ENCODE measurements around the gene SEMA5A.

Gene SEMA5A

DNA sequence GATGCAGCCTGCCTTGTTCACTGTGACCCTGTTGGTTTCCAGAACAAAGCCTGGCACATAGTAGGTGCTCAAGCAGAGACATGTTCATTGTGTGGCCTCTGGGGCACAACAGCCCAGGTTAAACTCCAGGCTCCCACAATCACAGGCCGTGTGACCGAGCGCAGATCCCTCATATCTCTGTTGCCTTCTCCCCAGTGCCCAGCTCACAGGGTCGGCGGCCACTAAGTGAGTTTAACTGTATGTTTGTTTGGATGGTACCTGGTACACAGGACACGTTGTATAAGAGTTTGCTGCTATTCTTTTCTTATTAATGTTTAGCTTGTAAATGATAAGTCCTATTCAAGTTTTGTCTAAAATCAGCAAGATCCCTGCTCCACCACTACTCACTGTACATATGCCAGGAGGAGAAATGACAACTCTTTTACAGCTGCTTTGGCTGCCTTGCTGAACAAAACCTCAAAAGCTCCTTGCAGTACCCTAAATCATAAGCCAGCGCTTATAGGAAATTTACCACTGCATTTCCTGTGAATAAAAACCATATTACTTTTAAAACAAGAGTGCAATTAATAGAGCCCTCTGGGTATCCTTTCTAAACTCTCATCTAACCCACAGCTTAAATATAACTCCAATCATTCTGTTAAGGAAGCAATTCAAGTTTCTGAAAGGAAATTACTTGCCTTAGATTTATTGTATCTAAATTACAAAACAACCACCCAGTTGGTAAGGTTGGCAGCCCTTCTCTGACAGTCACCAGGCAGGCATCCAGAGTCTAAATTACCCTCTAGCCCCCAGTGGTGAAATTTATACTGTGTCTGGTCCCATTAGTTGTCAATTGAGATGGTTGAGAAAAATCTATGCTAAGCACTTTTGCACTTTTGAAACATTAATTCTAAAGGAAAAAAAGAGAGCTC is 379.4 kb downstream of the SEMA5A start:
- DNase-seq (ENCODE audit: low read depth), result no peak

DNA sequence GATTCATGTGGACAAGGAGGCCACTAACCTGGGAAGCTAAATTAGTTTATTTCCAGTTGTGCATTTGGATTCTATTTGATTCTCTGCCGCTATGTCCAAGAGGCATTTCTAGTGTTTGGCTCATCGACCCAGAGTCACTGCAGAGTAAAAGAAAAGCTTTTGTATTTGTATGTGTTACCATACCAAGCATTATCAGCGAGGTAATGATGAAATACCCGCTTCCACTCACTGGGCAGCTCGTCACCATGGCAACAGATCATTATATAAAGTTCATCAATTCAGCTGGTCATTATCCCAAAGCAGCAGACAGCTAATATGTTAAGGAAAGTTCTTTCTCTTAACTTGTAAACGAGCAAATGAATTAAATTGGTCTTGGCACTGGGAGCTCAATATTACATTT is 380.3 kb downstream of the SEMA5A start:
- DNase-seq (ENCODE audit: low read depth), result no peak

DNA sequence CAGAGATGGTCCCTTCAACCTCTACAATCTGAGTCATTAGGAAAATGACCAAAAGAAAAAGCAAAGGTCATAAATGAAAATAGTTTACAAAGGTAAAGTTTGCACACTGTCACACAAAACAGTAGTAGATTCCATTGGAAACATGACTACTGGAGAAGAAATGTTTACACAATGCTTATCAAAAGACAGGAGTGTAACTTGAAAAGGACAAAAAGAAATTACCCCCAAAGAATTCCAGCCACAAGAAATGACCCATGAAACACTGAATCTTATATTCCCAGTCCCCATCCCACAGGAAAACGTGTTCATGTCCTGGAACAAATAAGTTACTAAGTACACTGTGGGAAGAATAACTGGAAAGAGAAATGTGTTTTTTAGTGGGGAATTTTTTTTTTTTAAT is 385.1 kb downstream of the SEMA5A start:
- no peak for DNase-seq (ENCODE audit: low read depth)

DNA sequence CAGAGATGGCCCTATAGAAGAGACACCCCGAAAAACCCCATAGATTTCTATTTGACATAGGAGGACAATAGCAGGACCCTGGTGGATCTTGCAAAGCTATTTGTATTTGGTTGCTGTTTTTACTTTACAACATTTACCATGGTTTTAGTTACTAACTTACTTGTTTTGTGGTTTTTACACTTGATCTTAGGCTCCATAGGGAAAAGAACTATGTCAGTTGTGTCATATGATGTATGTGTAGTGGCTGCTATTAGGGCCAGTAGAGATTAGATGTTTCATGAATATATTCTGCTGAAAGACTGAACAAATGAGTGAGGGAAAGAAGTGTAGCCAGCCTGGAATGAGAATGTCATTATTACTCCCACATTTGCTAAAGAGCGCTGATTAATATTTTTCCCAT is 388.1 kb downstream of the SEMA5A start:
- DNase-seq (ENCODE audit: low read depth), result no peak

DNA sequence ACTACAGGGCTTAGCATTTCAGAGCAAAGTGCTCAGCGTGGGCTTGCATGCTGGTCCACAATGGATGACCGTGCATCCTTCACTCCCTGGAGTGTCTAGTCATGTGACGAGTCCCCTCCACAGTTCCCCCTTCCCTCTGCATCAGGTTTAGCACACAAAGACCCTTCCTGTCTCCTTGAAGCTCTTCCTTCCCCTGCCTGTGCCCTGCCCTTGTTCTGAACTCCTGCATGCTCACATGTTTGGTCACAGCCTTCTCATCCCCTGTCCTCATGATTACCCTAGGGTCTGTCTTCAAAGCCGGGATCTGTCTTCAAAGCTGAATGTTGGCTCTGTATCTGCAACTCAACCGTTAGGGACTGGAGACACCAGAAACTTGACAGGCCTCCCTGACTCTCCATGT is 388.9 kb downstream of the SEMA5A start:
- DNase-seq (ENCODE audit: low read depth), result no peak

DNA sequence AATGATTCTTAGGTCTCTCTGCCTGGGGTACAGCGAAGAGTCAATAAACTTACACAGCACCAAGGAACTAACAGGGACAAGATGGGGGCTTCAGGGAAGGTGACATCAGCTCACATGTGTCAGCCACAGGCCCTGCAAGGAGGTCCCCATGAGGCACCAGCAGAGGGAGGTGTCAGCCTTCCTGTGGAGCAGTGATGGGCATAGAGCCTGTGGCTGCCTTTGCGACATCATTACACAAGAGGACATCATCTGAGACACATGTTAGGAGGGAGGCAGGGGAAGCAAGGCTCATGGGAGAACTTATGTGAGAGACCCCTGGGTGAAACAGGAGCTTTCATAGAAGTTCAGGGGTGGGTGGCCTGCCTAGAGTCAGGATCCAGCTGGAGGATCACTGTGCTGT is 389.6 kb downstream of the SEMA5A start:
- DNase-seq (ENCODE audit: low read depth), result peak; percentile 69

DNA sequence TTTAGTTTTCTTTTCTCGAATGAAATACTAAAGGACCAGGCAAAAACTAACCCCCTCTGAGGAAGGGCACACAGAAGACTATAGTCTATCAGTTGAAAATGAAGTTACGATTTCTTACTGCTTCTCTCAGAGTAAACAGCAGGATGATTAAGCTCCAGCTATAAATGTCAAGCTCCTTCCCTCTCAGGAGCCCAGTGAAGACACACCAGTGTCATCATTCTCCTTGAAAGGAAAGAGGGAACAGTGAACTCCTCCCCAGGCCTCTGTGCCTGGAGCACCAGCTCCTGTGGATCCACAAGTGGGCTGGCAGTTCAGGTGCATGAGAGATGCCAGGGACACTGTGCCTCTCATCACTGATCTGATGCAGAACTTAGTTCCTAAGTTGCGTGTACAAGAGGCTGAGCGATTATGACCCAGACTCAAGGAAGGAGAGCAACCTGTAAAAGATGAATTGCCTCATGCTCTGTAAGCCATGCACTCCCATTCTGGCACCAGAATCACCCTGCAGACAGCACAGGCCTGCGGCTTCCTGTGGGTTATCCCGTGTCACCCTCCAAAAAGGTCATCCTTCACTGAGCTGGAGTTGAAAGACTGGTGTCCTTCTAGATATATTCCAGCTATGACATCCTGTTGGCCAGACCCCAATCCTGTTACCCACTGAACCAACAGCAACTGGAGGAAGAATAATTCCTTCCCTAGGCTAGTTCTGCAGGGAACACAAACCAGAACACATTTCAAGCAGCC is 394.0 kb downstream of the SEMA5A start:
- DNase-seq (ENCODE audit: low read depth), result no peak

DNA sequence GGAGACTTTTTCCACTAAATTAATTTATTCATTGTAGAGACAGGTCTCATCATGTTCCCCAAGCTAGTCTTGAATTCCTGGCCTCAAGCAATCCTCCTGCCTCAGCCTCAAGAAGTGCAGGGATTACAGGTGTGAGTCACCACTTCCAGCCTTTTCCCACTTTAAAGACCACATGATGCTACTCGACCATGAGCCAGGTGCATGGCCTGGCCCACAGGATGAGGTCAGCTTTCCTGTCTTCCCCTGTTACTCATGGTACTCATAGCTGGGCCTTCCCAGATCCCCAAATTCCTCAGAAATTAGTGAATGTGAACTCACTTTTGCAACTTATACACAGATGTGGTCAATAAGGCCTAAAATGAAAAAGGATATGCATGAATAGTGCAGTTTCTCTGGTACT is 395.9 kb downstream of the SEMA5A start:
- DNase-seq (ENCODE audit: low read depth), result peak; percentile 99

DNA sequence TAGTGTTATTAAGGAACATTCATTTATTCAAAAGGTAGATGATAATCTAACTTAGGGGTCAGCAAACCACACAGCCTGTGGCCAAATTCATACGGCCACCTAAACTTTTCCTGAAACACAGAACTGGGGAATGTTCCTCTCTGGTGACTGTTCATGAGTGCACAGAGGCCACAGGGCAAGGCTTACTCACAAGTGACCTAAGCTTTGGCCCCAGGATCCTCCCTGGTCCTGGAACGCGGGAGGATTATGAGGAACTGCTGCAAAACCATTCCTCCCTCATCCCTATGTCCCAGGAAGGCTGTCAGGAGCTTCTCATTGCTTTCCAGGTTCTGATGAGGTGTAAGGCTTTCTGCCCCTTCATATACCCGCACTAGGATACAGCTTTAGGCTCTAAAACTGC is 397.6 kb downstream of the SEMA5A start:
- DNase-seq (ENCODE audit: low read depth), result no peak

DNA sequence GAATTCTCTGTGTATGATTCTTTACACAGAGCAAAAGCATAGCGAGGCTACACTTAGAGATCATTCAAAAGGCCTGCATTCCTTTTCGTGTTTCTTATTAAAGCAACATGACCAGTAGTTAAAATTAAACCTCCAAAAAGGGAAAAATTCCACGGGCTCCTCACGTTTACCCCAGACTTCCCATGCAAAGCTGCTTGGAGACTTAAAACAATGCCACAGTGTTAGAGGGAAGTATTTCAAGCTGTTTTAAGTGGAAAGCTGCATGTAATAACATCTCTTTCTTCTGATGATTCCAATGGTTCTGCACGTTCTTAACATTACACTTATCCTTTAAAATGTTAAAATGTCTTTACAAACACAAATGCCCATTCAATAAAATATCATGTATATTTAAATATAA is 405.2 kb downstream of the SEMA5A start:
- no peak for DNase-seq (ENCODE audit: low read depth)

DNA sequence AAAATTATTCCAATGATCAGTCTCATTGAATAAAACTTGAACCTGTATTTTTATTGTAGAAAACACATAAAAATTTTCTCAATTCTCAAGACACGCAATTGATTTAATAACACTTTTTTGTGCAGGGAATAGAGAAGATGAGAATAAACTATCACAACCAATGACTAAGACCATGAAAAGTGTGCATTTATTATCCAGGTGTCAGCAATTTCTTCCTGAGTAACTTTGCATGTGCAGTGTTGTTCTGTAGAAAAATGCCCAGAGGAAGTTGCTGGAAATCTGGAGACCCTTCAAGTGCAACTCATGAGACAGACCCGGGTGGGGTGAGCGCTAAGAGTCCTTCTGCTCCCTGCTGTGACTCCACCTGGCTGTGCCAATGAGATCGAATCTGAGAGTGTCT is 405.7 kb downstream of the SEMA5A start:
- DNase-seq (ENCODE audit: low read depth), result no peak

DNA sequence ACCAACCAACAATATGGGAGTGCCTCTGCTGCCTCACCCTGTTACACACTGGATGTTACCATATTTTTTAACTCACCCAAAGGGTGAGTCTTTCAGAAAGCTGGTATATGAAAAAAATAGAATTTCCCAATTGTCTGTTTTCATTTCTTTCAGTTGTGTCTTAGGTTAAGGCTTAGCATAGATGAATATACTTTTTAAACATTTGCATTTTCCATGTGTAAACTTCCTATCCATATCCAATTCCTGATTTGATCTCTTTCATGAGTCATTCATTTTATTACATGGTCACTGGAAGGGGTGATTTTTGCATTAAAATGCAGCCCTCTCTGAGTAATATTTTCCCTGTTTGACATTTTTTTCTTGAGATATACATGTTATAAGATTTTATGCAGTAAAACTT is 406.5 kb downstream of the SEMA5A start:
- no peak for DNase-seq (ENCODE audit: low read depth)

DNA sequence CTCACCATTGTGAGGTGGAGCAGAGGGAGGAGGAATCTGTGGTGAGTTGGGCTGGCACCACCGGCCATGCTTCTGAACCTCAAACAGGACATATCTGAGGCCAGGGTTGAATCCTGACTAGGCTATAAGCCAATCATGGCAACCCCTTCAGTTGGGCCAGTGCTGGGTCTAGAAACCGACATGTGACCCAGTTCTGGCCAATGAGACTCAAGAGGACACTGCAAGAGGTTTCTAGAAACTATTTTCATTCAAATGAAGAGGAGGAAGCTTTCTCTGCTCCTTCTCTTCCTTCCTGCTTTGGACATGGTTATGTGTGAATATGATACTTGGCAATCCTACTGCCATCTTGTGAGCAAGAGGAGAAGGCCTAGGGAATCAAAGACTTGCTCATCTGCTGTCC is 417.7 kb downstream of the SEMA5A start:
- DNase-seq (ENCODE audit: low read depth), result no peak

DNA sequence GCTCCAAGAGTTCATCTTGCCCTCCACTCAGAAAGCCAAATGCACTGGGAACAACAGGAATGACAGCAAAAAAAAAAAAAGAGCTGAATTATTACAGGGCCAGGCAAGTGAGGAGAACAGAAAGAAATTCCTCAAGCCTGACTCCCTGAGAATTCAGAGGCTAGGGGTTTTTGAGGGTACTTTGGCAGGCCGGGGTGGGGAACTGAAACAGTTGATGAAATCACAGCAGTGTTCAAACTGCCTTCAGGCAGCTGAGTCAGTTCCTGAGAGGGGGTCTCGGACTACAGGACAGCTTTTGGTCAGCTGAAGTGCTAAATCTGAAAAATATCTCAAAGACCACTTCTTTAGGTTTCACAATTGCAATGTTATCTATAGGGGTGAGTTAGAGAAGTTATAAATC is 419.4 kb downstream of the SEMA5A start:
- DNase-seq (ENCODE audit: low read depth), result no peak

DNA sequence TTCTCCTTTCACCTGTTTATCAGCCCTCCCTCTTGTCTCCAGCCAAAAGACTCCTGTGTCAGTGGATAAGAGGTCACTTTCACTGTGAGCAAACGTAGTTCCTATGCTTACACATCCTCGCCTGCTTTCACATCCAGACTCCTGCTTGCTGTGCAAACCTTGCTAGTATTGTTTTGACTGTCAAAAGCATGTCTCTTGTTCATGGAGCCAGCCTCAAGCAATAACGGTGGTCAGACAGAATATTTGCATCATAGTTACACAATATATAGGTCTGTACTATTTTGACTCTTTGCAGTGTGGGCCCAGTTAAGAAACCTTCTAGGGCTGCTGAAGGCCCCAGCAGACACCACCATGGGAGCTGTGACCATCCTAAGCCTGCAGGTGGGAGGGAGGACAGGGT is 420.0 kb downstream of the SEMA5A start:
- DNase-seq (ENCODE audit: low read depth), result no peak

DNA sequence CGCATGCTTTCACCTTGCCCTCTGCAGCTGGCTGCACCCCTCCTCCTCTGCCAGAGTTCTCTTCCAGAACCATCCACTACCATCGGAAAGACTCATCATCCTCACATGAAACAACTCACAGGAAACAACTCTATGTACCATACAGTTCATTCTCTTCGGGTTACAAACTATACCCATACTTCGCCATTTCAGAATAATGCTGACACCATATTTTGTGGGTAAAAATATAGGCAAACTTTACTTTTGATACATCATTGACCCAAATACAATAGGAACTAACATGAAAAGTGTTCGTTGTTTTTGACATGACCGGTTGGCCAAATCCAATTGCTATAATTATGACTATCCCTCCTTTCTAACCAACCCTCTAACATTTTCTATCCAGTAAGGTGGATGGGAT is 421.0 kb downstream of the SEMA5A start:
- no peak for DNase-seq (ENCODE audit: low read depth)

DNA sequence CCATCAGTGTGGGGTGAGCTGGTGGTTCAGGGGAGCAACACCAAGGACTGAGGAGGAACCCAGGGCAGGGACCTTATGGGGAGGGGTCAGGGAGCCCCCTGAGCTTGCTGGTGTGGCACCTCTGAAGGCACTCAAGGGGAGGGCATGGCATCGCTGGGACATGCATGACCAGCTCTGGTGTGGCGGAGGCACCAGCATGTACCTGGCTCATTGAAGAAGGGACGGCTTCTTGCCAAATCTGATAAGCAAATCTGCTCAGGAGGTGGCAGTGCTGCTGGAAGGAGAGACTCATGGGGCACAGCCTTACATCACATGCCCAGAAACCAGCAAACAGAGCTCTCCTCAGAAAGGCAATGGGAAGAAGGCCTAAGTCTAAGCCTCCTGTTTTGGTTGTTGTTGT is 421.8 kb downstream of the SEMA5A start:
- no peak for DNase-seq (ENCODE audit: low read depth)

DNA sequence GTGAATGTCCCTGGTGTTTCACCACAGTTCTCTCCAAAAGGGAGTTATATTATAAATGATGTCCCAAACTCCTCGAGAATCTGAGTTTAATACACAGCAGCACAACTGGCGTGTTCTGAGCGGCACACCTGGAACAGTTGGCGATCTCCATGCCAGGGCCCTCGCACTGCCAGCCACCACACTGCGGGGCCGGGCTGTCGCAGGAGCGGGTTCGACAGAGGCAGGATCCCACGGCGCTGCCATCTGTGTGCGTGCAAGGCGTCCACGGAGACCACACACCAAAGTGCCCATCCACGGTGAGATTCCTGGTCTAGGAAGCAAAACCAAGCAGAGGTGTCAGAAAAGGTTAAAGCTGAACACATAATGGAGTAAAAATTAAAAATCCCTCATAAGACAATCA is 423.3 kb downstream of the SEMA5A start:
- no peak for DNase-seq (ENCODE audit: low read depth)

DNA sequence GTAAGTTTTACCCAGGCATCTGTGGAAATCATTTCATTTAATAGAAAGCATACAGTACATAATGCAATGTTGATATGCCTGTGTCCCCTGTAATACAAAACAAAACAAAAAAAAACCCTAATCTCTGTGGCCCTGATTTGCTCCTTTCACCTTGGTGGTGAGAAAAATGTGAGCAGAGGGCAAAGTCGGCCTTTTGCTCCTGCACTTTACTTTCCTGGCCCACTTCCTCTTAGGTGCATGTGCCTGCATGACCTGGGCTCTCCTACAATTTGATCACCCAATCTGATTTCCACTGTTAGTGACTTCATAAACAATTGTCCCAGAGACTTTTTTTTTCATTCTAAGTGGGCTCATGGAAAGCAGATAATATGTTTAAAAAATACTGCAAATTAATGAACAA is 424.3 kb downstream of the SEMA5A start:
- no peak for DNase-seq (ENCODE audit: low read depth)

DNA sequence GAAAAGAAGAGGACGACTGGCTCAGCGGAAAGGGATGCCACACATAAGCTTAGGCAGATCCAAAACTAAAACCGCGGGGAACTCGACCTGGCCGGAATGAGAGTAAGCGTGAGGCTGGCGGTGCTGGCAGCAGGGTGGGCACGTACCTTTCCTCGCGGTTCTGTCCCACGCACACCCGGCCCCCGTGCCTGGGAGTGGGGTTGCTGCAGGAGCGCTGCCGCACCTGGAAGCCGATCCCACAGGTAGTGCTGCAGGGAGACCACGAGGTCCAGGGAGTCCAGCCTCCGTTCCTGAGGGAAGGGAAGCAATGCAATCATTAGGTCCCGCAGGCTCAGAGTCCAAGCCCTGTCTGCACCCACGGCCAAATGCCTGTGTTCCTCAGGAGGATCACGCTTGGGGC is 427.0 kb downstream of the SEMA5A start:
- DNase-seq (ENCODE audit: low read depth), result no peak

DNA sequence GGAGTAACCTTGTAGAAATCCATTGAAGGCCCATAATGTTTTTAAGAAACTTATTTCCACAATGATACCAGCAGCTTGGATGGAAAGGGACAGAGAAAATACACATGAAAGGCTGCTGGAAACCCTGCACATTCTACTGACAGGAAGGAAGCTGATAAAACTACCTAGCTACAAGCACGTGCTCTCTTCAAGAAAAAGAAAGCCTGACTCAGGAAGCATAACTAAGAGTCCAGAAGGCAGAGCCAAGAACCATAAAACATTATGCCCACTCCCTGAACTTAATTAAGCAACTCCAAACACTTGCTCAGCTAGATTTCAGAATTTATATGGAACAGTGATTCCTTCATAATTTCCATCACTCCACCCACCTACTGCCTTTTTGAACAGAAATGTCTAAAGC is 430.8 kb downstream of the SEMA5A start:
- no peak for DNase-seq (ENCODE audit: low read depth)

DNA sequence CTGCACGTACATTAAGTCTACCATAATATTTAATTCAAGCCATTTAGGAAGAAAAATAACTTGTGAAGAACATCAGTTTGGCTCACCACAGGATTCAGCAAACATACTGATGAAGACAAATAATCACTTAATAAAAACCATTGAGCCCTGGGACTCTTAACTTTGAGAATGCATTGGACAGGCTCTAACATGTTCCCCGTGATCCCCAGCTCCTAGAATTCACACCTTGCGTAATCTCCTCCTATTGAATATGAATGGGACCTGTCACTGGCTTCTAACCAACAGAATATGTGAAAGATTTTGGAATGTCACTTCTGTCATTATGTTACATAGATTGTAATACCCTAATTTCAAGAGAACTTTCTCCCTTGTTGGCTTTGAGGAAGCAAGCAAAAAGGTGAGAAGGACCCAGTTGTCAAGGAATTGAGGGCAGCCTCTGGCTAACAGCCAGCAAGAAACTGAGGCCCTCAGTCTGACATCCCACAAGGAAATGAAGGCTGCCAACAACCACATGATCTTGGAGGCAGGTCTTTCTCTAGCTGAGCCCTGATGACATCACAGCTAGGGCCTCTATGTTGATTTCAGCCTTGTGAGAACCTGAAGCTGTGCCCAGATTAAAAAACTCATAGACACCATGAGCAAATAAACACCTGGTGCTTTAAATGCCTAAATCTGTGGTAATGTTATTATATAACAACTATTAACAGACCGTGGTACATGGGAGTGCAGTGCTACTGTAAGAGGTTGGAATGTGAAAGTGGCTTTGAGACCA is 433.2 kb downstream of the SEMA5A start:
- no peak for DNase-seq (ENCODE audit: low read depth)

DNA sequence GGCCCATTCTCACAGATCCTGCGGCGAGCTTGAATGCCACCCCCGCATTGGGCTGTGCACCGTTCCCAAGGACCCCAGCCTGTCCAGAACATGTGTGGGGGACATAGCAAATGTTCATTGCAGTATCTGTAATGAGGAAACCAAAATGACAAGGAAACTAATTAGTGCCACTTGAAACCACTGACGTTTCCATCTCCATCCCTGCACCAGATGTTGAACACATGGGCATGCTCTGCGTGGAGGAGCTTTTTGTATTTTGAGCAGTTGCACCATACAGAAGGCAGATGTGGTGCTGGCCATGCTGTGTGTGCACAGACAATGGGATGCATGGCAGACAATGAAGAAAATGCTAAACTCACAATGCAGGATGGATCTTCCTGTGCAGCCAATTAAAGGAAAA is 437.7 kb downstream of the SEMA5A start:
- DNase-seq (ENCODE audit: low read depth), result no peak

Data from HS-5 (cell line).